H1 (cell line): ENCODE results near the gene BCL2.

Source experiments
- CREB1 ChIP-seq: IDR thresholded peaks from 2 replicates; pipeline ENCODE4 v1.6.1; 2012; ENCODE audit warnings: inconsistent platforms
- KDM1A ChIP-seq: fragments of 200-600, 300-600 bp; sonication (generic); IDR thresholded peaks from 2 replicates; pipeline ENCODE4 v1.7.1; 2016; ENCODE audit warnings: mild to moderate bottlenecking, low read length, borderline replicate concordance
- POLR2A ChIP-seq, 2 experiments: IDR thresholded peaks; 1 replicate in 1 of 2; 2 replicates in 1 of 2; pipeline ENCODE4 v1.6.1; 2011; ENCODE audit warnings: low read depth in 2 of 2, low read length in 2 of 2, mild to moderate bottlenecking in 2 of 2; ENCODE audit errors: control extremely low read depth in 1 of 2
- POLR2AphosphoS5 ChIP-seq: IDR thresholded peaks from 2 replicates; pipeline ENCODE4 v1.6.1; 2011; ENCODE audit warnings: low read depth, low read length
- RAD21 ChIP-seq, 2 experiments: IDR thresholded peaks in 1 of 2; conservative IDR thresholded peaks in 1 of 2; 2 replicates each; pipeline ENCODE4 v1.6.1; 2011; ENCODE audit warnings: low read depth in 2 of 2, low read length in 2 of 2, improper control_type of control experiment in 1 of 2, inconsistent platforms in 1 of 2, mild to moderate bottlenecking in 1 of 2, moderate library complexity in 1 of 2
- SAP30 ChIP-seq: fragments of 300-600 bp; sonication (generic); IDR thresholded peaks from 2 replicates; pipeline ENCODE4 v1.7.1; 2012; ENCODE audit warnings: low read length, moderate library complexity, mild to moderate bottlenecking, inconsistent platforms; ENCODE audit not compliant: insufficient read depth, insufficient replicate concordance
- SIRT6 ChIP-seq: IDR thresholded peaks from one replicate; pipeline ENCODE4 v1.7.1; 2012; ENCODE audit warnings: low read length, inconsistent platforms
- SUZ12 ChIP-seq: fragments of 200-600 bp; sonication (generic); IDR thresholded peaks from 2 replicates; pipeline ENCODE4 v1.6.1; 2012; ENCODE audit warnings: mild to moderate bottlenecking, inconsistent platforms, low read length, moderate library complexity, mixed read lengths
- TAF7 ChIP-seq: optimal IDR thresholded peaks from 2 replicates; pipeline ENCODE3; 2011; ENCODE audit warnings: low read depth, mild to moderate bottlenecking, inconsistent platforms, low read length, moderate library complexity, borderline replicate concordance
- TEAD4 ChIP-seq: IDR thresholded peaks from 2 replicates; pipeline ENCODE4 v1.6.1; 2012; ENCODE audit warnings: low read depth, low read length, inconsistent platforms, mixed read lengths
- TF ChIP-seq, protein P1 (sequence below), 3 experiments: IDR thresholded peaks; 1 replicate in 2 of 3; 2 replicates in 1 of 3; pipeline versions ENCODE4 v1.5.1 to v1.6.1; 2011; ENCODE audit warnings: low read length in 3 of 3, mild to moderate bottlenecking in 3 of 3, inconsistent platforms in 2 of 3, low read depth in 1 of 3, moderate library complexity in 1 of 3; ENCODE audit not compliant: insufficient read depth in 1 of 3; ENCODE audit errors: control extremely low read depth in 1 of 3
- TF ChIP-seq, protein P2 (sequence below): IDR thresholded peaks from 2 replicates; pipeline ENCODE4 v1.6.1; 2012; ENCODE audit warnings: inconsistent platforms

DNA sequence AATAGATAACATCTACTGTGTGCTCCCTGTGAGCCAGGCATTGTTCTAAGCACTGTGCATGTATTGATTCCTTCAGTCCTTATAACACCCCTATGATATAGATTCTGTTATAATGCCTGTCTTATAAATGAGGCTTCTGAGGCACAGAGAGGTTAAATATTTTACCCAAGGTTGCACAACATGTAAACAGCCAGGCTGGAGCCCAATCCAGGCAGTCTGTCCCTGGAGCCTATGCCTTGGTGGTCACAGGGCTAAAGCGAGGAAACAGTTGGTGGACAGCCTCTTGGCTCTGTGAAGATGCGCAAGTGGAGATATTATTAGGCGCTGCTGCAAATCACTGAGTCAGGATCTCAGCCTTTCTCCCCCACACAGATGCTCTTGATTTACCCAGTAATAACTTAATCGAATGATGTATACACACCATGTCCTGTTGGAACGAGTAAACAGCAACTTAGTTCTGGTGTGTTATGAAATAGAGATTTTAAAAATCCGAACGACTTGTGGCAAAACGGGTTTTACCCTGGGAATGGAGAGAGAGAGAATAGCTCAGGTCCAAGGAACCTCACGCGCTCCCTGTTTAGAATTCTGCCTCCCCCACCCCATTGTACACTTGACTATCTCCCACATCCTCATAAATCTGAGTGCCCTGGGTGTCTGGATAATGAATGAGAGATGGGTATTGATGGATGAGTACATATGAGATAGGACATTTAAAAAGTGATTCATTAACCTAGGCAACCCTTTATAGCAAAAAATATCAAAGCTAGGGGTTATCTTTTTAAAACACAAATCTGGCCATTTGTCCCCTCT is 231.9 kb downstream of the BCL2 start:
- TF ChIP-seq, protein P1, sequence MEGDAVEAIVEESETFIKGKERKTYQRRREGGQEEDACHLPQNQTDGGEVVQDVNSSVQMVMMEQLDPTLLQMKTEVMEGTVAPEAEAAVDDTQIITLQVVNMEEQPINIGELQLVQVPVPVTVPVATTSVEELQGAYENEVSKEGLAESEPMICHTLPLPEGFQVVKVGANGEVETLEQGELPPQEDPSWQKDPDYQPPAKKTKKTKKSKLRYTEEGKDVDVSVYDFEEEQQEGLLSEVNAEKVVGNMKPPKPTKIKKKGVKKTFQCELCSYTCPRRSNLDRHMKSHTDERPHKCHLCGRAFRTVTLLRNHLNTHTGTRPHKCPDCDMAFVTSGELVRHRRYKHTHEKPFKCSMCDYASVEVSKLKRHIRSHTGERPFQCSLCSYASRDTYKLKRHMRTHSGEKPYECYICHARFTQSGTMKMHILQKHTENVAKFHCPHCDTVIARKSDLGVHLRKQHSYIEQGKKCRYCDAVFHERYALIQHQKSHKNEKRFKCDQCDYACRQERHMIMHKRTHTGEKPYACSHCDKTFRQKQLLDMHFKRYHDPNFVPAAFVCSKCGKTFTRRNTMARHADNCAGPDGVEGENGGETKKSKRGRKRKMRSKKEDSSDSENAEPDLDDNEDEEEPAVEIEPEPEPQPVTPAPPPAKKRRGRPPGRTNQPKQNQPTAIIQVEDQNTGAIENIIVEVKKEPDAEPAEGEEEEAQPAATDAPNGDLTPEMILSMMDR (IDR thresholded peaks at IDR 0.05; ENCODE audit: control extremely low read depth in 1 of 3, insufficient read depth in 1 of 3, low read depth in 1 of 3, low read length in 3 of 3): no peak
- TF ChIP-seq, protein P2, sequence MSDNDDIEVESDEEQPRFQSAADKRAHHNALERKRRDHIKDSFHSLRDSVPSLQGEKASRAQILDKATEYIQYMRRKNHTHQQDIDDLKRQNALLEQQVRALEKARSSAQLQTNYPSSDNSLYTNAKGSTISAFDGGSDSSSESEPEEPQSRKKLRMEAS: no peak
- no peak for TF ChIP-seq POLR2AphosphoS5
- TF ChIP-seq RAD21 (IDR thresholded peaks at IDR 0.05 in 1 of 2, conservative IDR thresholded peaks at IDR 0.05 in 1 of 2; ENCODE audit: low read depth in 2 of 2, low read length in 2 of 2): no peak
- TF ChIP-seq KDM1A: no peak
- no peak for TF ChIP-seq CREB1
- no peak for TF ChIP-seq SAP30
- no peak for TF ChIP-seq POLR2A (IDR thresholded peaks at IDR 0.05; ENCODE audit: control extremely low read depth in 1 of 2, low read depth in 2 of 2, low read length in 2 of 2)
- TF ChIP-seq SUZ12: no peak
- TF ChIP-seq SIRT6: no peak
- no peak for TF ChIP-seq TAF7
- TF ChIP-seq TEAD4: no peak
